NCI-H2196 treated with DMSO at 0.1 percent for 48 hours (cell line): ENCODE measurements around the gene SHC1.
A peak's percentile ranks its signal among the peaks of the same experiment; 100 is the strongest.

Experiments used
- DNase-seq: peaks from one replicate; lab custom pipeline; 2025; ENCODE audit not compliant: unreplicated experiment; lab: John Stamatoyannopoulos, UW

The SHC1 gene

DNA sequence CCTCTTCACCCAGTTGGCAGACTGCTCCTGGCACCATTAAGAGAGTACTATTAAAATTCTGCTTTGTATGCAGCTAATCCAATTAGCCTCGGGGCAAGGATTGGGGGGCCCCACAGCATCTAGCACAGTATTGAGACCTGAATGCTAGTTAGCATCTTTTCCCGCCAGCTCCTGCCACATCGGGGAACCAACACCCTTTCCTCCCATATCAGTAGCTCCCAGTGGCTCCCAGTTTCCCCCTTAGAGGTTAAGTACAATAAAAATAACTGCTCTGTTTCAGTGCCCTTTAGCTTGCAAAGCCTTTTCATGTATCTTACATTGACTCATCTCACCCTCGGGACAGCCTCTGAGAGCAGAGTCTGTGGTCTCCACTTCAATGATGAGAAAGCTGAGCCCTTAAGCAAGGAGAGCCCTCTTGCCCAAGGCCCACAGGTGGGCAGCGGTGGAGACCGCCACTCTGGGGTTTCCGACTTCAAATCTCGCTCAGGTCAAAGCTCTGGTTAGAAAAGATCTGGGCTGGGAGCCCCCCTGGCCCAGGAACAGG, 29.8 kb downstream of the SHC1 start:
- DNase-seq = no peak

DNA sequence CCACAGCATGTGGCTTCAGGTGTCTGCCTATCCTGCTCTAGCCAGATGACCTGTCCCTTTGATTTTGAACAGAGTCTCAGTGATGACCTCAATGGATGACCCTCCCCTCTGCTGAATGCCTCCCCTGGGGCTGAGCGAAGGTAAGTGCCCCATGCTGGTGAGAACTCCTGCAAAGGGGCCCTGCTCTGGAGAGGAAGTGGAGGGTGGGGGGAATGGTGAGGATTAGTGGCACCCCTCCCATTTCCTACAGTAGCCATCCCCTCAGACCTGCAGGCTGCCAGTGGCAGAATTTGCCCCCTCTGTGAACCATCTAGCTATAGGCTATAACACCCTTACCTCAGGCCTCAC, 30.4 kb downstream of the SHC1 start:
- DNase-seq = no peak

DNA sequence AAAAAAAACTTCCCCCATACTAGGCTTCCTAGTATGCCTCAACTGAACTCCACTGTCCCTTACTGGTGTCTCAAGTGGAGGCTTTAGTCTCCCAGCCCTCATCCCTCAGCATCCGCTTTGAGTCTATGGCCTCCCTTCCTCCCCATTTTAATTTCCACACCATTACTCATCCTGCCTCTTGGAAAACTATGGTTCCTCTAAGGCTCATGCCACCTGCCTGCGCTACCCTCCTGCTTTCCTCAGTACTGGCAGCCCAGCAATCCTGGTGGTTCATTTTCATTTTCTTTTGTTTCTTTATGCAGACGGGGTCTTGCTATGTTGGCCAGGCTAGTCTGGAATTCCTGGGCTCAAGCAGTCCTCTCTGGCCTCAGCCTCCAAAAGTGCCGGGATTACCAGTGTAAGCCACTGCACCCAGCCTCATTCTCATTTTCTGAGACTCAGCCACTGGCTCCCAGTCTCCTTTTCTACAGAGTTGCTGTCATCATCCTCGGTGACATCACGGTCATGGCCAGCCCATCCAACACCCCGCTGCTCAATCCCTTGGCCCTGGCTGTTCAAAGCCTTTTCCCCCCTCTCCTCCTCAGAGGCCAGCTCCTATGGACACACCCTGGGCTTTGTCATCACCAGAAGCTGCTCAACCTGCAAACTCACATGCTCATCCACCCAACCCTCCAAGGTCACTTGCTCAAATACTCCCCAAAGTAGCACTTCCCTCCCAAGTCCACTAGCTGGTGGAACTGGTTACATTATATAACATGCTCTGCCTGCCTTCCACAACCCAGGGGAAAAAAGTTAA, 31.7 kb downstream of the SHC1 start:
- DNase-seq = no peak

DNA sequence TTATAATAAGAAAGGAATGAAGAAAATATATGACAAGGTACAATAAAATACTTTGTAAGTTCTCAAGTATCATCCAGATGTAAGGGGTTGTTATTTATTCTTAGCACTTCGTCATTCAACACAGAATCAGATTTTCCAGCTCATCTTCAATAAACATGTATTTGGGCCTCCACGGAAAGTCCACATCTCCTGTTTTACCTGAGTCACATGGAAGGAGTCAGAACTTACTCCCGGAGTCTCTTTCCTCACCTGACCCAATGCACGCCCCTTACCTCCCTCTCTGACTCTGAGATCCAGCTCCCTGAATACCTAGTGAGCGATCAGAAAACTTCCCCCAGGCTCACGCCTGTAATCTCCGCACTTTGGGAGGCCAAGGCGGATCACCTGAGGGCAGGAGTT, 32.6 kb downstream of the SHC1 start:
- DNase-seq = no peak

DNA sequence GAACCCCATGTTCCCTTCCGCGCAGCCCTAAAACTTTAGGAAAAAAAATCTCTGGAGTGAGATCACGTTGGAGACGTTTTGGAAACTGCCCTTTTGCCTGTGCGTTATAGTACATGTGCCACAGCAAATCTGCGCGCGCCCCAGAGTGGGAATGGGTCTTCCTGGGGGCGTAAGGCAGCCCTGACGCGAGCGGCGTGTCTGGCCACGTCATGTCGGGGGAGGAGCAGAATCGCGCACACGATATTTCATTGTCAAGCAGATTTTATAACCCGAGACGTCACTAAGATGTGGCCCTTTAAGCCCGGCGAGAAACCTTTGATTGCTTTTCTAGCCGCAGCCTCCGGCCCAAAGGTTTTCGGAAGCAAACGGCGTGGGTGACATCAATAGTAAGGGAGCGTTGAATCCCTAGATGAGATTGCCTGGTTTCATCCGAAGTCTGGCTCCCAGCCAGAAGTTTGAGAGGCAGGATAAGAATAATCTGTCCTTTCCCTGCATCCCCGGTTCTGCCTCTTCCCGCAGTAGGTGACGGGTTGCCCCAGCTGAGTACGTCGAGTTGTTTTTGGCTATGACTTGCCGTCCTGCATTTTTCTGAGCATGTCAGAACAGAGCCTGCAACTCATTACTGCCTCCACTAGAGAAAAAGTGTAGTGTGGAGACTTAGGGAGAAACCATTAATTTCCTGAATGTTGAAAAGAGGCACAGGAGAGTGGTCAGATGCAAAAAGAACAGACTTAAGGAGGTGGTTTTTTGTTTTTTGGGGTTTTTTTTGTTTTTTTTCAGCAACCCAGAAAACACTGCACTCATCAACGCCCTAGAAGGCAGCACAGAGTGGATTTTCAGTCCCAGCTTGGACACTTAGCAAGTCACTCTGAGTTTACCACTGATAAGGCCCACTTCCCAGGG, 33.2 kb downstream of the SHC1 start:
- peak; percentile 76 for DNase-seq

DNA sequence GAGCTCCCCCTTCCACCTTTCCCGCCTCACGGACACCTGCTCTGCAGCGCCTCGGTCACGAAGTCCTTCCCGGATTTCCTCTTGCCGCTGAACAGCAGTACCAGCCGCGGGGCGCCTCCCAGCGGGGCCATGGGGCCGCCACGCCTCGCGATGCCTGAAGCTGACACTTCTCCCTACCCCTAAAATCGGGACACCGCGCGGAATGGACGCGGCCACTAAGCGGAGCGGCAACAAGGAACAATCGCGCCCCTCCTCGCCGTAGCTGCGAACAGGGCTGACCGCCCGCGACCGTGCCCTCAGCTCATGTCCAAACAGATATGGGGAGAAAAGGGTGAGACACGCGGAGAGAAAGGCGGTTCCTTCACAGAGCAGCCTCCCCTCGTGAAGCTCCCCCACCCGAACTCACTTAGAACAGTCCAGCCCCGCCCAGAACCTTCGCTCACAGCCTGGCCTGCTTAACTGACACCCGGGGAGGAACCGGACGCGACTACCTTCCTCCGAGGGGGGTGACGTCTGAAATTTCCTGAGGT, 33.9 kb downstream of the SHC1 start, which contains the start of gene PMVK:
Gene PMVK, minus strand, starts transcription at position 165 of the 530 bp plus-strand sequence. Its CDS starts 34 bp downstream, at position 131.
- DNase-seq = peak; percentile 97

DNA sequence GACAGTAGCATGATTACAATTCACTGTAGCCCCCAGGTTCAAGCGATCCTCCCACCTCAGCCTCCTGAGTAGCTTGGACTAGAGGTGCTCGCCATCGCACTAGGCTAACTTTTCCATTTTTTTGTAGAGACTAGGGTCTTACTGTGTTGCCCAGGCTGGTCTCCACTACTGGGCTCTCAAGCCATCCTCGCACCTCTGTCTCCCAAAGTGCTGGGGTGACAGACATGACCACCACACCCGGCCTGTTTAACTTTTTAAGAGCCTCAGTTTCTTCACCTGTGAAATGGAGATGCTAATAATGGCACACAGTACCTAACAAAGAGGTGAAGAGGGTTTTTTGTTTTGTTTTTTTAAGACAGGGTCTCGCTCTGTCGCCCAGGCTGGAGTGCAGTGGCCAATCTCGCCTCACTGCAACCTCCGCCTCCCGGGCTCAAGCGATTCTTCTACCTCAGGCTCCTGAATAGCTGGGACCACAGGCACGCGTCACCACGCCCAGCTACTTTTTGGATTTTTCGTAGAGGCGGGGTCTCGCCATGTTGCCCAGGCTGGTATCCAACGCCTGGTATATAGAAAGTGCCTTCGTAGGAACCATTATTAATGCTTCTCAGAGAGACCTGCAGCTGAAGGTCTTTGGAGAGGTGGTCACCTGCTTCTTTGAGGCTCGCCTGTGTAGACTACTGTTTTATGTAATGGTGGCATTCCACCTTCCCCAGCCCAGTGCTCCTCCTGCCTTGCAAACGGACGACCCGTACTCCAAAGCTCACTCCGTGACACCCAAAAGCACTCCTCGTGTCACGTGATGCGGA, 34.6 kb downstream of the SHC1 start:
- no peak for DNase-seq

DNA sequence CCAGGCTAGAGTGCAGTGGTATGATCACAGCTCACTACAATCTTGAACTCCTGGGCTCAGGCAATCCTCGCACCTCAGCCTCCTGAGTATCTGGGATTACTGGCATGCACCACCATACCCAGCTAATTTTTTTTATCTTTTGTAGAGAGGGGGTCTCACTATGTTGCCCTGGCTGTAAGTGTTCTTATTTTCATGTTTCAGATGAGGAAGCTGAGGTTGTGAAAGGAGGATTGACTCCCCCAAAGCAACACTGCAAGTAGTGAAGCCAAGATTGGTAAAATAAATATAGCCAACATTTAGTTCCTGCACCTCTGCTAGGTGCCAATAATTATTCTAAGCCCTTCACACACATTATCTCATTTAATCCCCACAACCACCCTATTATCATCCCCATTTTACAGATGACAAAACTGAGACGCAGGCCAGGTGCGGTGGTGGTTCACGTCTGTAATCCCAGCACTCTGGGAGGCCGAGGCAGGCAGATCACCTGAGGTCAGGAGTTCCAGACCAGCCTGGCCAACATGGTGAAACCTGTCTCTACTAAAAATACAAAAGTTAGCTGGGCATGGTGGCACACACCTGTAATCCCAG, 36.1 kb downstream of the SHC1 start:
- DNase-seq = no peak

DNA sequence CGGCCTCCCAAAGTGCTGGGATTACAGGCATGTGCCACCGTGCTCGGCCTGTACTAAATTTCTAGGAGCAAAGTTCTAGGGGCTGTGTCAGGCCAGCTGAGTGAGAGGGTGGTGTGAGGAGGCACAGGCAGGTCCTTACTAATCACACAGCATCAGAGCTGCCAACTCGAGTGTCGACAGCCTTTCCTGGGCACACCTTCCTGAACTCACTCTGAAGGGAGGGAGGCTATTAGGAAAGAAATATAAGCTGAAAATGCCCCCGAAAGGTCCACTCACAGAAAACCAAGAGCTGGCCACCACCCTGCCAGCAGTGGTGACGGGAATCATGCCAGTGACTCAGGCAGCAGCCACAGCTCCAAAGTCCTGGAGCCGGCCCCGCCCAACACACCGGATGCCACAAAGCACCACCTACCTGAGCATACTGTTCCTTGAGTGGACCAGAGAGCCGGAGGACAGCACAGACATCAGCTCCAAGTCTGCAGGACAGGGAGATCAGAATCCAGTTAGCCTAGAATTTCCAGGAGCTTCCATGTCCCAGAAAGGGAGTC, 38.5 kb downstream of the SHC1 start:
- no peak for DNase-seq

DNA sequence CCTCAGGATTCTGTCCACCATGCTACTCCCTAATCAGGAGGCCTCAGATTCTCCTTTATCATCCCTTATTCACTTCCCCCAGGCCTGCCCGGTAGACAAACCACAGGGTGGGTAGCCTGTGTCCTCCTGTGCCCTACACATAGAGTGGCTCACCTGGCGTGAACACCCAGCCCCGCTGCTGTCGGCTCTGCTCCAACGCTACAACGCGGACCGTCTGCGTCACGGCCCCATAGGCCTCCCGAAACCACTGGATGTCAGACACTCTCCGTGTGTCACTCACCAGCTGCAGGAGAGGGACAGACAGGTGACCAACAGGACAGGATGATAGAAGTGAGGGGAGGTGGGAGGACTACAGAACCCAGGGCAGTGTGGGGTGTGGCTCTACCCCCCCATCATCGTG, 44.3 kb downstream of the SHC1 start:
- no peak for DNase-seq

DNA sequence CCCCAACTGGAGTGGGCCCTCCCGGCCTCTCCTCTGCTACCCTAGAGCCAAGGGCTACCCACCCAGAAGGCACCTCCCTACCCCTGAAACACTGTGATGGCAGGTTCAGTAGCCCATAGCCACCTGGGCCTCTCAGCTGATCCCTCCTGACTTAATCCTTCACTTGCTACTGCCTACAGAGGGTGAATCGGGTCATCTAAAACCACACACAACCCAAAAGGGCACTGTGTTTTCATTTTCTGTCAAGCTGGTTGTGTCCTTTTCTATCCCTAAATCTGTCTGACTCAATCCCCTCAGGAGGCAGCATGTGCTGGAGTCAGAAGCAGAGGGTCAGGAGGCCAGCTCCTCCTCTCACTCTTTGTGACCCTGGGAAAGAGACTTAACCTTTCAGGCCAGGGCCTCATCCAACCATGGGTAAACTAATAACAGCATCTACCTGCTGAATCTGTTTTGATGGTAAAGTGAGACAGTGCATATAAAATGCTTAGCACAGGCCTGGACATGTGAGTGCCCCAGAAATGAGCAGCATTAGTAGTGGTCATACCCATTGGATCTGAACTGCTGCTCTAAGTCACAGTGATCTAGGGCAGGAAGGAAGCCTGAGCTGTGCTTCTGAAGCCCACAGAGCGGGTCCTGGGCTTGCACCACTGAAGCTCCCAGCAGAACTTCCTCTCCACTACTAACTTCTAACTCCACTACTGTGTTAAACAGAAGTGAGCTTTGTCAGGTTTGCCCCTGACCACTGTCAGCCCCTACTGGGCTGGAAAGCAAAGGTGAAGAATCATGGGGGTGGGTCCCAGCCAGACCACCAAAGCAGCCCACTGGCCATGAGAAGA, 45.0 kb downstream of the SHC1 start:
- no peak for DNase-seq

DNA sequence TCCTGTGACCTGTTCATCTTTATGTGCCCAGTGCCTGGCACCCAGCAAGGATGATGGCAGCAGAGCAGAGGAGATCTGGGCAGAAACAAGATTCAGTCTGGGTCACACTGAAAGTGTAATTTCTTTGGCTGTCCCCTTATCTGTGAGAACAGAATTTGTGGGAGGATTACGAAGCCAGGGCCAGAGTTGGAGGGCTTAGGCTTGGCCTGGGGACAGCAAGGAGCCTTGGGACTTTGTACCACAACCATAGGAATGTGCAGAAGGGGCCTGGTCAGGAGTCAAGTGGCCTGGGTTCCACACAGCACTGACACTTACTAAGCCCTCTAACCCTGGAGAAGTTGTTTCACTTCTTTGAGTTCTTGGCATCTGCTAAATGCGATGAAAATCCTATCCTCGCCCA, 46.9 kb downstream of the SHC1 start:
- DNase-seq = no peak

DNA sequence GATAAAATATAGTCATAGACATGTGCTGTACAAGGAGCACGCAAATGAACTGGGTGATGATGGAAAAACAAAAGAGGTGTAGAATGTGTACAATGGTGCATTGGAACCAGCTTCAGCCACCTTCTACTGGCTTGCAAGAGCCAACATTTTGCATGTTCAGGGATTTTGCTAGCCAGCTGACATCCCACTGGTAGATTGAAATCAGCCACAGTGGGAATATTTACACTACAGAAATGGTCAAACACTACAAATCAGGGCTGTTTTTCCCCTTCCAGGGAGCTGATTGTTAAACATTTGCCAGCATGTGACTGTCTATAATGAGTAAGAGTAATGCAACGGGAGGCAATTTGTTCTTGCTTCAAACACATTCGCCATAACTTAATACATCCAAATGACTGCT, 57.3 kb downstream of the SHC1 start:
- no peak for DNase-seq

DNA sequence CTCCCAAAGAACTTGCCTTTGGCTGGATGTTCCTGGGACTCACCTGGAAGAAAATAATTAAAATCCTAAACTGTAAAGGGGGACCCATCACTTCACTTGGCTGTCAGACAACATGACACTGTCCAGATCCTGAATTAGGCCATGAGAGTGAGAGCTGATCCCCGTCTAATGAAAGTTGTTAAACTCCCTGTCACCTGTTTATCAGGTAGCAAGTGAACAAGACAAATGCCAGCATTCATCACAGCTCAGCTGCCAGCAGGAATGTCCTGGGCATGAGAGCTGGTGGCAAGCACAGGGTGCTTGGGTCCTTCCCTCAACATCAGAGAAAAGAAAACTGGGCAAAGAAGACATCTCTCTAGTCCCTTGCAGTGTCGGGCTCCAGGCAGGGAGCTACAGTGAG, 57.8 kb downstream of the SHC1 start:
- DNase-seq = no peak
